ENCODE results near the gene METTL1. TPM values are rescaled to one million over a fixed set of nuclear protein-coding genes. Genes with fewer than 3 reads are reported as not detected.
A peak's percentile ranks its signal among the peaks of the same experiment; 100 is the strongest.
"Not testable (repeated sequence)": the region's sequence is repeated elsewhere in the genome, so short reads cannot be mapped to it uniquely, and the experiment has no call there.

METTL1 gene
- 10 to 100 TPM in 1 of 4 donors, 1 to 10 TPM in 3; 3.8 to 12.2 (median 7.4) TPM for total RNA-seq
- 10 to 100 TPM in 2 of 3 donors, 1 to 10 TPM in 1; 7.6 to 16.7 (median 10.2) TPM for polyA plus RNA-seq

DNA sequence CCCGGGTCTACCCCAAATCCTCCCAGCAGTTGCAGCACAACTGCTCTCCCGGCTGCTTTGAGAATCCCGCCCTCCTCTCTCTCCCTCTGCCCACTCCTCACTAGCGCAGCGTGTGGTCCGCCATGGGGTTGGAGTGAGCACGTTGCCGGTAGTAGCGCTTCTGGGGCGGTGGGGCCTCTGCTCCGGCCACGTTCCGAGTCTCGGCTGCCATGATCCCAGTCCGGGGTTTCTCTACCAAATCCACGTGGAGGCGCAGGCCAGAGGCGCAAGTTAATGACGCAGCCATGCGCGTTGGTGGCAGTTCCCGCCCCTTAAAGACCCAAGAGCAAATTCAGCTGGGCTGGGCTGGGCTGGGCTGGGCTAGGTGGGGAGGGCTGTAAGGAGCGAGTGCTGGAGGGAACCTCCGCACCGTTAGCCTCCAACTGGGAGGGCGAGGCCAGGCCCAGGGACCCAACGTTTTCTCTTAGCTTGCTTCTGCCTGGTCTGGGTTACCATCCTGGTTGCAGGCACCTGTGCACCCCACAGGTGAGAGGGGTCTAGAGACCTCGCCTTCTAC is at the start of gene METTL1:
Gene METTL1, minus strand, starts transcription at position 233 of the 556 bp plus-strand sequence. Its CDS starts 22 bp downstream, at position 211.
- TF ChIP-seq POLR2A (IDR thresholded peaks at IDR 0.05) (peak in 1 of 2 donors; percentile 20), EP300 (IDR thresholded peaks at IDR 0.05) (peak in 1 of 4 donors; percentile 51), POLR2AphosphoS5 (IDR thresholded peaks at IDR 0.05) (peak; percentile 44 to 76 (median 63))
- TF ChIP-seq, protein P1, sequence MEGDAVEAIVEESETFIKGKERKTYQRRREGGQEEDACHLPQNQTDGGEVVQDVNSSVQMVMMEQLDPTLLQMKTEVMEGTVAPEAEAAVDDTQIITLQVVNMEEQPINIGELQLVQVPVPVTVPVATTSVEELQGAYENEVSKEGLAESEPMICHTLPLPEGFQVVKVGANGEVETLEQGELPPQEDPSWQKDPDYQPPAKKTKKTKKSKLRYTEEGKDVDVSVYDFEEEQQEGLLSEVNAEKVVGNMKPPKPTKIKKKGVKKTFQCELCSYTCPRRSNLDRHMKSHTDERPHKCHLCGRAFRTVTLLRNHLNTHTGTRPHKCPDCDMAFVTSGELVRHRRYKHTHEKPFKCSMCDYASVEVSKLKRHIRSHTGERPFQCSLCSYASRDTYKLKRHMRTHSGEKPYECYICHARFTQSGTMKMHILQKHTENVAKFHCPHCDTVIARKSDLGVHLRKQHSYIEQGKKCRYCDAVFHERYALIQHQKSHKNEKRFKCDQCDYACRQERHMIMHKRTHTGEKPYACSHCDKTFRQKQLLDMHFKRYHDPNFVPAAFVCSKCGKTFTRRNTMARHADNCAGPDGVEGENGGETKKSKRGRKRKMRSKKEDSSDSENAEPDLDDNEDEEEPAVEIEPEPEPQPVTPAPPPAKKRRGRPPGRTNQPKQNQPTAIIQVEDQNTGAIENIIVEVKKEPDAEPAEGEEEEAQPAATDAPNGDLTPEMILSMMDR (IDR thresholded peaks at IDR 0.05) = no peak
- H3K27ac ChIP-seq = peak within 1 kb of the TSS; percentile 91 to 96 (median 93)
- H3K27me3 ChIP-seq = no peaks in the 10 kb centered on the region
- H3K36me3 ChIP-seq = peaks cover 0 to 29% (median 0%) of the 10 kb centered on the region in 4 donors
- 0 to 1% methylated on average over 28 of the region's 28 CpGs for WGBS, 2 donors
- DNase-seq = peak; percentile 98
- H3K4me1 ChIP-seq = peaks cover 0 to 23% (median 18%) of the 10 kb centered on the region in 4 donors
- peak within 1 kb of the TSS; percentile 66 to 80 (median 70) for H3K4me3 ChIP-seq
- no peaks in the 10 kb centered on the region for H3K9me3 ChIP-seq
- intact Hi-C loops (cut with DNase I) = no loop called here

DNA sequence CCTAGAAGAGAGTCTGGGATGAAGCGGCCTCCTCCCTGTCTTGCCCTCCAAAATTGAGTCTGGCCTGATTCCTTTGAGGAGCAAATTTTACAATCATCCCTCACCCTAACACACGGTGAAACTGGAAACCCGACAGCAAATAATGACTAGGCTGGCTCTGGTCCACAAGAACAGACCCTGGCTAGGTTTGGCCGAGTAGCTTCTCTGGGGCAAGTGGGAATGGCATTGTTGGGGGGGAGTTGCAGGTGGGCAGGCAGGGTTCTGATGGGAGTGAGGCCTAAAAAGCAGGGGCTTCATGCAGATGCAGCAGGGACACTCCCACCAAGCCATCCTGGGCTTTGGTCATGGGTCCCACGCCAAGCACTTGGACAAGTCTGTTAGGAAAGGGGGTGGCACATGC is 49.1 kb upstream of the METTL1 start:
- Histone ChIP-seq H3K27ac (peak overlapping the region in 2 of 4 donors; percentile 35 to 69), H3K36me3 (peaks cover 41 to 71% (median 56%) of the 10 kb centered on the region in 4 donors), H3K4me1 (peaks cover 5 to 49% (median 34%) of the 10 kb centered on the region in 4 donors)
- WGBS, 2 donors = 79 to 81% methylated on average over 5 of the region's 5 CpGs
- H3K27me3 ChIP-seq; intact Hi-C loops (cut with DNase I); H3K9me3 ChIP-seq; DNase-seq; H3K4me3 ChIP-seq: not testable (repeated sequence)

DNA sequence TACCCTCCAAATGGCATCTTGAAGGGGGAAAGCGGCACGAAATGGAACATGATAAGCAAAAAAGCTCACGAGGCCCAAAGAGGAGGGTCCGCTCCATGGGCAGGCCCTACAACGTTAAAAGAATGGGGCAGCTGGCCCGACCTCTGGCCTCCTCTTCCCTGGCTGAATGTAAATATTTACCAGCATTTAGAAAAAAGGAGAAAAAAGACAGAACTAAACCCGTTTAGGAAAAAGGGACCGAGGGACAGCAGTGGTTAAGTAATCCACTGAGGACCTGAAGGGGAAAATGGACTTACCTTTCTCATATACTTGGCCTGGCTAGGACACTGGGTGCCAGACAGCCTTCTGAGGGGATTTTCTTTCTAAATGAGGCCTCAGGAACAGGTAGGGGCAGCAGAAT is 48.2 kb upstream of the METTL1 start:
- H3K4me3 ChIP-seq; intact Hi-C loops (cut with DNase I); H3K9me3 ChIP-seq; H3K27me3 ChIP-seq; DNase-seq: not testable (repeated sequence)
- H3K36me3 ChIP-seq = peaks cover 33 to 62% (median 47%) of the 10 kb centered on the region in 4 donors
- WGBS, 2 donors = 66 to 73% methylated on average over 8 of the region's 8 CpGs
- H3K4me1 ChIP-seq = peaks cover 5 to 58% (median 40%) of the 10 kb centered on the region in 4 donors
- H3K27ac ChIP-seq = peak overlapping the region in 3 of 4 donors; percentile 40 to 69 (median 63)

DNA sequence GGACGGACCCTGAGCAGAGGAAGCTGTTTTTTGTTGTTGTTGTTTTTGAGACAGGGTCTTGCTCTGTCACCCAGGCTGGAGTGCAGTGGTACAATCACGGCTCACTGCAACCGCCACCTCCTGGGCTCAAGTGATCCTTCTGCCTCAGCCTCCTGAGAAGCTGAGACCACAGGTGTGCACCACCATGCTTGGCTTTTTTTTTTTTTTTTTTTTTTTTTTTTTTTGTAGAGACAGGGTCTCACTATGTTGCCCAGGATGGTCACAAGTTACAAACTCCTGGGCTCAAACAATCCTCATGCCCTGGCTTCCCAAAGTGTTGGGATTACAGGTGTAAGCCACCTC is 46.1 kb upstream of the METTL1 start:
- H3K4me3 ChIP-seq; H3K9me3 ChIP-seq; DNase-seq; intact Hi-C loops (cut with DNase I); H3K27me3 ChIP-seq: not testable (repeated sequence)
- 77 to 87% methylated on average over 3 of the region's 3 CpGs for WGBS, 2 donors
- H3K36me3 ChIP-seq = peaks cover 11 to 46% (median 25%) of the 10 kb centered on the region in 4 donors
- peak overlapping the region; percentile 37 to 69 (median 58) for H3K27ac ChIP-seq
- H3K4me1 ChIP-seq = peaks cover 5 to 68% (median 39%) of the 10 kb centered on the region in 4 donors

DNA sequence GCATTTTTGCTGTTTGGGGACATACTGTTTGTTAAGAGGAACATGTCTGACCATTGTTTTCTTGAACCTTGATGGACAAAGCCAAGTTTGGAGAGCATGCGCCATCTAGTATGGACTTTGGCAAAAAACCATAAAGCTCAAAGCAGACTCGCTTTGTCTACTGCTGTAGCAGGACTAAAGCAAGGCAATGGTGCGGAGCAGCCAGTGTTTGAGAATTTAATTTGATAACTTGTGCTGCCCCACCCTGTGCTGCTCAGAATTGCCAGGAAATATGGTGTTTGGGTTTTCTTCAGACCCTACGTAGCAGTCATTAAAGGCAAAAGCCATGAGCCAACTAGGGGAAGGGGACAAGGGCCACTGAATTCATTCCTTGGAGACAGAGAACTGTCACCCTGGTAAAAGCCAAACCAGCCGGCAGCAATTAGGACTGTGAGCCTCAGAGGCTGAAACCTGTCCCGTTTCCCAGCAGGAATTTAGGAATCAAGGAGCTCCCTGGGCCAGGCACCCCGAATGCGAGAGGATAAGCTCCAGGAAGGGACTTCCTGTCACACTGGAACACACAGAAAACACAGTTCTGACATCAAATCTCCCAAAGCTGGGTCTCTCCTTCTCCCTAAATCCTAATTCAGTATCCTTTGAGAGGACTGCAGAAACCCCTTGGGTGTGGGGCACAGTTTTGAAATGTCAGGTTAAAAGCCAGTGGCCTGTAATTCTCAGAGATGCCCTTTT is 45.5 kb upstream of the METTL1 start:
- intact Hi-C loops (cut with DNase I) = no loop called here
- H3K9me3 ChIP-seq = no peaks in the 10 kb centered on the region
- TF ChIP-seq, protein P1 (IDR thresholded peaks at IDR 0.05) = no peak
- no peak for TF ChIP-seq POLR2AphosphoS5 (IDR thresholded peaks at IDR 0.05)
- no peak for TF ChIP-seq POLR2A (IDR thresholded peaks at IDR 0.05)
- TF ChIP-seq EP300 (IDR thresholded peaks at IDR 0.05) = no peak
- H3K36me3 ChIP-seq = peaks cover 6 to 43% (median 20%) of the 10 kb centered on the region in 4 donors
- WGBS, 2 donors = 24 to 69% methylated on average over 8 of the region's 8 CpGs
- H3K27me3 ChIP-seq = no peaks in the 10 kb centered on the region
- peaks cover 5 to 65% (median 39%) of the 10 kb centered on the region in 4 donors for H3K4me1 ChIP-seq
- no peak for DNase-seq
- H3K27ac ChIP-seq = peak overlapping the region; percentile 29 to 69 (median 42)
- no peak overlapping the region for H3K4me3 ChIP-seq

DNA sequence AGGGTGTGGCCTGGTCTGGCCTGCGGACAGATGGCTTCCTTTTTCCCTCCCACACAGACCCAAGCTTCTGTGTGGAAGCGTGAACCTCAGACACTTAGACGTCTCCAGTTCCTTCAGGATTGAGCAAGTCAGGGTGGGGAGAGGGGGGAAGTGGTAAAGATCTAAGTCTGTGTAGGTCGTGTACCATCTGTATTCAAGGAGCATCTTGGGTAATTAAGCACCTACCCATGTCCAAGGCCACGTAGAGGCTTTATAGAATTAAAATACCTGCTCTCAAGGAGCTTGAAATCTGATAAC is 44.9 kb upstream of the METTL1 start:
- peaks cover 0 to 40% (median 14%) of the 10 kb centered on the region in 4 donors for H3K36me3 ChIP-seq

More for the DNA sequence above, 44.9 kb upstream of the METTL1 start:
- no peak for TF ChIP-seq POLR2A (IDR thresholded peaks at IDR 0.05)
- TF ChIP-seq, protein P1 (IDR thresholded peaks at IDR 0.05) = no peak
- peak in 1 of 4 donors; percentile 5 for TF ChIP-seq POLR2AphosphoS5 (IDR thresholded peaks at IDR 0.05)
- Histone ChIP-seq H3K4me3 (no peak overlapping the region), H3K27ac (peak overlapping the region; percentile 29 to 69 (median 42)), H3K4me1 (peaks cover 5 to 65% (median 39%) of the 10 kb centered on the region in 4 donors), H3K9me3 (no peaks in the 10 kb centered on the region), H3K27me3 (no peaks in the 10 kb centered on the region)
- WGBS, 2 donors = 37 to 39% methylated on average over 5 of the region's 5 CpGs
- peak; percentile 81 for DNase-seq
- intact Hi-C loops (cut with DNase I) = no loop called here

All from sigmoid colon (tissue), 7 donors.